ENCODE data around the gene QPRT.
"Not testable (repeated sequence)": the region's sequence is repeated elsewhere in the genome, so short reads cannot be mapped to it uniquely, and the experiment has no call there.

QPRT gene

GRCh38 chr16:29678691-29679267 is at the start of gene QPRT:
Gene QPRT (plus strand): TSS chr16:29679180. CDS start chr16:29679198, 18 bp downstream.
- peak; percentile 22 for DNase-seq

- not testable (repeated sequence) for DNase-seq
Observed at GRCh38 chr16:29629318-29629717, 49.7 kb upstream of the QPRT start.

GRCh38 chr16:29631658-29632057 is 47.3 kb upstream of the QPRT start:
- not testable (repeated sequence) for DNase-seq

- DNase-seq, result not testable (repeated sequence)
Observed at GRCh38 chr16:29635902-29636301, 43.1 kb upstream of the QPRT start.

GRCh38 chr16:29636368-29636767 is 42.6 kb upstream of the QPRT start:
- not testable (repeated sequence) for DNase-seq

- not testable (repeated sequence) for DNase-seq
Observed at GRCh38 chr16:29638751-29639150, 40.2 kb upstream of the QPRT start.

- DNase-seq, result no peak
Observed at GRCh38 chr16:29641561-29641960, 37.4 kb upstream of the QPRT start.

GRCh38 chr16:29643596-29643995 is 35.4 kb upstream of the QPRT start:
- no peak for DNase-seq

- no peak for DNase-seq
Observed at GRCh38 chr16:29644338-29644857, 34.6 kb upstream of the QPRT start.

- no peak for DNase-seq
Observed at GRCh38 chr16:29644973-29645693, 33.8 kb upstream of the QPRT start.

- DNase-seq, result no peak
Observed at GRCh38 chr16:29645694-29646187, 33.2 kb upstream of the QPRT start.

- DNase-seq, result no peak
Observed at GRCh38 chr16:29646947-29647346, 32.0 kb upstream of the QPRT start.

GRCh38 chr16:29649588-29650494 is 29.1 kb upstream of the QPRT start:
- DNase-seq, result no peak

- DNase-seq, result no peak
Observed at GRCh38 chr16:29650771-29651170, 28.2 kb upstream of the QPRT start.

GRCh38 chr16:29651774-29652349 is 27.1 kb upstream of the QPRT start:
- no peak for DNase-seq

GRCh38 chr16:29653471-29653870 is 25.5 kb upstream of the QPRT start:
- DNase-seq, result no peak

- DNase-seq, result not testable (repeated sequence)
Observed at GRCh38 chr16:29653890-29654289, 25.1 kb upstream of the QPRT start.

GRCh38 chr16:29656688-29657523 is 22.1 kb upstream of the QPRT start:
- DNase-seq, result no peak

GRCh38 chr16:29658705-29659104 is 20.3 kb upstream of the QPRT start:
- no peak for DNase-seq

- DNase-seq, result no peak
Observed at GRCh38 chr16:29662000-29662728, 16.8 kb upstream of the QPRT start.

GRCh38 chr16:29662729-29663015 is 16.3 kb upstream of the QPRT start:
- no peak for DNase-seq

All from SHP77 treated with DMSO at 0.1 percent for 48 hours (cell line).